Lung (tissue), 12 donors: Measurements from ENCODE around the gene GPRC5A. TPM values are rescaled to one million over a fixed set of nuclear protein-coding genes. Genes with fewer than 3 reads are reported as not detected.

Source experiments
- ATAC-seq: fragments of 200-7000 bp; cut with Tn5 transposase; one replicate; pipeline ENCODE4 v1.9.1; 2020; ENCODE audit warnings: moderate number of reproducible peaks; ENCODE audit not compliant: insufficient read depth, low FRiP score
- DNase-seq, 3 donors: peaks; one replicate each; pipeline ENCODE4 v3.0.0-alpha.2; 2013 to 2017
- H3K27ac ChIP-seq, 2 donors: one replicate each; pipeline ENCODE4 v1.5.1; 2013; ENCODE audit warnings: mild to moderate bottlenecking in 2 of 2, moderate library complexity in 2 of 2, control low read depth in 1 of 2, inconsistent platforms in 1 of 2, low read depth in 1 of 2, low read length in 1 of 2
- H3K27me3 ChIP-seq, 3 donors: one replicate each; pipeline ENCODE4 v1.5.1; 2013; ENCODE audit warnings: low read length in 2 of 3; ENCODE audit not compliant: control insufficient read depth in 3 of 3, insufficient read depth in 3 of 3
- H3K36me3 ChIP-seq, 4 donors: one replicate each; pipeline ENCODE4 v1.5.1; 2013; ENCODE audit warnings: low read length in 4 of 4, mild to moderate bottlenecking in 1 of 4, moderate library complexity in 1 of 4; ENCODE audit not compliant: control insufficient read depth in 4 of 4, insufficient read depth in 4 of 4
- H3K4me1 ChIP-seq, 5 donors: one replicate each; pipeline ENCODE4 v1.5.1; 2013; ENCODE audit warnings: low read length in 5 of 5, mild to moderate bottlenecking in 2 of 5, moderate library complexity in 1 of 5; ENCODE audit not compliant: control insufficient read depth in 5 of 5, insufficient read depth in 5 of 5
- H3K4me3 ChIP-seq: one replicate; pipeline ENCODE4 v1.5.1; 2013; ENCODE audit warnings: mild to moderate bottlenecking, control low read depth, moderate library complexity
- H3K9ac ChIP-seq, 2 donors: one replicate each; pipeline ENCODE4 v1.5.1; 2013; ENCODE audit warnings: low read length in 2 of 2, control low read depth in 1 of 2; ENCODE audit not compliant: insufficient read depth in 1 of 2
- H3K9me3 ChIP-seq, 4 donors: one replicate each; pipeline ENCODE4 v1.5.1; 2013; ENCODE audit warnings: low read length in 3 of 4, mild to moderate bottlenecking in 1 of 4, moderate library complexity in 1 of 4; ENCODE audit not compliant: control insufficient read depth in 4 of 4, insufficient read depth in 3 of 4
- WGBS, 2 donors: extraction: QIAGEN DNeasy Blood & Tissue Kit; methylation state at CpG; one replicate each; pipeline ENCODE4 v1.1.7; 2013; 5-methylcytosine and 5-hydroxymethylcytosine counted together
- polyA plus RNA-seq, 2 donors: library from polyadenylated mRNA; stranded (reverse); fragments of 200-250 nt; gene quantifications; one replicate each; pipeline ENCODE4 v1.2.1, GENCODE V29; 2013
- total RNA-seq, 2 donors: library from RNA; depleted of rRNA in 1 of 2; stranded (reverse); fragments of >200 nt in 1 of 2; gene quantifications; one replicate each; pipeline ENCODE4 v1.2.1, GENCODE V29; 2014 to 2021
- TF ChIP-seq, protein P1 (sequence below): IDR thresholded peaks from 2 replicates; pipeline ENCODE4 v1.5.1; 2012; ENCODE audit warnings: mild to moderate bottlenecking; ENCODE audit errors: control extremely low read depth, extremely low read depth
- donor health status: control.
- donor health status: control.
- donor health status: Bipolar disorder and iron deficiency.
- donor health status: healthy.
- donor health status: DM: yes; HTN: yes; CAD: no.

GPRC5A gene
- total and polyA plus RNA-seq, 4 donors: 117 to 418 (median 172) TPM

DNA sequence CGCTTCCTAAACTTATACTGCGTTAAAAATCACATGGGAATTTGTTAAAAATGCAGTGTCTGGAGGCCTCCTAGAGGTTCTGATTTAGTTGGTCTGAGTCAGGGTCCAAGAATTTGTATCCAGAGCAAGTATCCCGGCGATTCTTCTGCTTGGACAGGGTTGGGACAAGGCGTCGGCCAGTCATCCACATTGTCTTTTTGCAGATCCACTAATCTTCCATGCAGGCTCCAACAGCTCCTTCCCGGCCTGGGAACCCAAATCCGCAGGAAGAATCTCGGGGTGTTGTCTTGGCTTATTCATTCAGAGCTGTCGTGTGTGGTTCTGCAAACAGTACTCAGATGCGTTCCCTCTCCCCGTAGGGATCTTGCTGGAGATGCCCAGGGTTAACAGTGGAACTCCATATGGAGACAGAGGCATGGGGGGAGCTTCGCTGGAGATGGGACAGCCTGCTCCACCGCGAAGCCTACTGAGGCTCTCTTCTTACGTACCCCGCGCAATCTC, 35.3 kb downstream of the GPRC5A start:
- TF ChIP-seq, protein P1, sequence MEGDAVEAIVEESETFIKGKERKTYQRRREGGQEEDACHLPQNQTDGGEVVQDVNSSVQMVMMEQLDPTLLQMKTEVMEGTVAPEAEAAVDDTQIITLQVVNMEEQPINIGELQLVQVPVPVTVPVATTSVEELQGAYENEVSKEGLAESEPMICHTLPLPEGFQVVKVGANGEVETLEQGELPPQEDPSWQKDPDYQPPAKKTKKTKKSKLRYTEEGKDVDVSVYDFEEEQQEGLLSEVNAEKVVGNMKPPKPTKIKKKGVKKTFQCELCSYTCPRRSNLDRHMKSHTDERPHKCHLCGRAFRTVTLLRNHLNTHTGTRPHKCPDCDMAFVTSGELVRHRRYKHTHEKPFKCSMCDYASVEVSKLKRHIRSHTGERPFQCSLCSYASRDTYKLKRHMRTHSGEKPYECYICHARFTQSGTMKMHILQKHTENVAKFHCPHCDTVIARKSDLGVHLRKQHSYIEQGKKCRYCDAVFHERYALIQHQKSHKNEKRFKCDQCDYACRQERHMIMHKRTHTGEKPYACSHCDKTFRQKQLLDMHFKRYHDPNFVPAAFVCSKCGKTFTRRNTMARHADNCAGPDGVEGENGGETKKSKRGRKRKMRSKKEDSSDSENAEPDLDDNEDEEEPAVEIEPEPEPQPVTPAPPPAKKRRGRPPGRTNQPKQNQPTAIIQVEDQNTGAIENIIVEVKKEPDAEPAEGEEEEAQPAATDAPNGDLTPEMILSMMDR: no peak
- Histone ChIP-seq H3K9me3 (no peaks in the 10 kb centered on the region), H3K9ac (no peak overlapping the region), H3K36me3 (no peaks in the 10 kb centered on the region), H3K27ac (no peak overlapping the region), H3K27me3 (no peaks in the 10 kb centered on the region), H3K4me1 (no peaks in the 10 kb centered on the region), H3K4me3 (no peak overlapping the region)
- 89 to 94% methylated on average over 18 of the region's 18 CpGs for WGBS, 2 donors
- no peak for DNase-seq
- ATAC-seq: no peak

DNA sequence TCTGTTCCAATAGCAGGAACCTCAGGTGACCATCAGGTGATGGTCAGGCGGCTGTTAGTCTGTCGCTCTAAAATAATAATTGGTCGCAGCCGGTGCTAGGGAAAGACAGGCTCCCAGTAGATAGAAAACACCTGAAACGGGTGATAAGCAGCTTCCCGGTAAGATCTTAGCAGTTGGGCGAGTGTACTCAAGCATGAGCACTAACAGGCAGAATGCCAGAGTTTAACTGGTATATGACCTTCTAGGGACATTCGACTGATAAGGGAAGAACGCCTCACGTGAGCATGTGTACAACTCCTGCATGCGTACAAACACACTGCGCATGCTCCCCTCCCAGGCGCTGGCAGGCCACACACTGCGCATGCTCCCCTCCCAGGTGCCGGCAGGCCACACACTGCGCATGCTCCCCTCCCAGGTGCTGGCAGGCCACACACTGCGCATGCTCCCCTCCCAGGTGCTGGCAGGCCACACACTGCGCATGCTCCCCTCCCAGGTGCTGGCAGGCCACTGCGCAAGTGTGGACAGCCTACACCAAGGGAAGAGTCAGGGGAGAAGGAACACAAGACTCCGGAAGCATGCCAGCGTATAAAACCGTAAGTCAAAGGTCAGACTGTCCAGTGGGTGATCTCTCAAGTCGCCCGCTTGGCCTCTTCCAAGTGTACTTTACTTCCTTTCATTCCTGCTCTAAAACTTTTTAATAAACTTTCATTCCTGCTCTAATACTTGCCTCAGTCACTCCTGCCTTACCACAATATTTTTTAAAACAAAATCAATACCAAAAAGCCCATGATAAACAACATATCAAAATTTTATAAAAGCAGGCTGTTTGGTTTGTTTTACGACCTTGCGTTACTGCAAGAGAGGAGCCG, 36.1 kb downstream of the GPRC5A start:
- Histone ChIP-seq H3K9ac (no peak overlapping the region), H3K9me3 (no peaks in the 10 kb centered on the region), H3K36me3 (no peaks in the 10 kb centered on the region), H3K27ac (no peak overlapping the region), H3K4me3 (no peak overlapping the region), H3K4me1 (no peaks in the 10 kb centered on the region), H3K27me3 (no peaks in the 10 kb centered on the region)
- DNase-seq (peak; percentile 72 to 83 (median 79)), ATAC-seq (peak; percentile 74)
- TF ChIP-seq, protein P1: no peak
- 52 to 67% methylated on average over 26 to 27 of the region's 27 CpGs for WGBS, 2 donors

DNA sequence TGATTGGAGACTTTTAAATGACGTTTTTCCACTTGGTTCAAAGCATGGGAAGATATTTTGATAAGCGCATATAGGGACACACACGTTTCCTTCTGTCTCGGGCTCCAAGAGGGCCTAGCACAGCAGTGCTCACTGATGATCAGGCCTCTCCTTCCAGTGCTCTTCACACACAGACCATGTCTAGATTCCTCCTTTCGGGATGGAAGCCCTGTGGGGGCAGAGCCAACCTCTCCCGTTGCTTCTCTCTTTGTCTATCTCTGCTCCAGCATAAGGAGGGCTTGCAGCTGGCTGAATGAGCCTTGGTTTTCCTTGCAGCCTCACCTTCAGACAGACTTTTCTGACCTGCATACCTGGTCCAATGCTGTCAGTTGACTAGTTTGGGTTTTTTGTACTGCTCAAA, 38.3 kb downstream of the GPRC5A start:
- Histone ChIP-seq H3K4me1 (no peaks in the 10 kb centered on the region), H3K9me3 (no peaks in the 10 kb centered on the region), H3K27me3 (no peaks in the 10 kb centered on the region), H3K9ac (no peak overlapping the region), H3K36me3 (no peaks in the 10 kb centered on the region), H3K4me3 (no peak overlapping the region), H3K27ac (no peak overlapping the region)
- ATAC-seq (no peak), DNase-seq (no peak)
- TF ChIP-seq, protein P1: no peak
- 94 to 96% methylated on average over 6 of the region's 6 CpGs for WGBS, 2 donors
